ENCODE measurements around the gene ORAI1.
"Not testable (repeated sequence)": the region's sequence is repeated elsewhere in the genome, so short reads cannot be mapped to it uniquely, and the experiment has no call there.

ORAI1 gene

DNA sequence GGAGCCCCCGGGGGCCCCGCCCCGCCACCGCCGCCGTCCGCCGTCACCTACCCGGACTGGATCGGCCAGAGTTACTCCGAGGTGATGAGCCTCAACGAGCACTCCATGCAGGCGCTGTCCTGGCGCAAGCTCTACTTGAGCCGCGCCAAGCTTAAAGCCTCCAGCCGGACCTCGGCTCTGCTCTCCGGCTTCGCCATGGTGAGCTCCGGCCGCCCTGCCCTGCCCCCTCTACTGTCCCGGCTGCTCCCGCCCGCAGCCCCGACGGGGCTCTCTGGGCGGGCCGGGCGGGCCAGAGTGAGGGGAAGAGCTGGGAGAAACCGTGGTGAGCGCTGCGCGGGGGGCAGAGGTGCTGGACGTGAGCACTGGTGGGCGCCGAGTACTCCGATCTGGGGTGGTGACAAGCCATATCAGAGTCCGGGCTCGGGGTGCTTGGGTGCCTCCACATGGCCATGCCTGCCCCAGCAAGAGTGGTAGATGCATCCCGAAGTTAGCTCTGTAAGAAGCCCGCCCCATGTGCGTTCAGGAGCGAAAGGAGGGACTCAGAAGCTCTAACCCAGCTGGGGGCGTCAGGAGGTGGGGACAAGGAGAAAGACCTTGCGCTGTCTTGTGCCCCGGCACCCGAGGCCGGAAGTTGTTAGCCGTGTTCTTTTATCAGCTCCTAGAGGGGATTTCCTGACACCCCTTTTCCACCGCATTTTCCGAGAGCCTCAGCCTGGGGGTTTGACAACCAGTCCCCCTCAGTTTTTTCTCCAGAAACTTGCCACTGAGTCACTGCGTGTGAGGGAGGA, 717 bp downstream of the ORAI1 start:
- DNase-seq (ENCODE audit: low read depth): peak; percentile 85
- TF ChIP-seq, protein P1, sequence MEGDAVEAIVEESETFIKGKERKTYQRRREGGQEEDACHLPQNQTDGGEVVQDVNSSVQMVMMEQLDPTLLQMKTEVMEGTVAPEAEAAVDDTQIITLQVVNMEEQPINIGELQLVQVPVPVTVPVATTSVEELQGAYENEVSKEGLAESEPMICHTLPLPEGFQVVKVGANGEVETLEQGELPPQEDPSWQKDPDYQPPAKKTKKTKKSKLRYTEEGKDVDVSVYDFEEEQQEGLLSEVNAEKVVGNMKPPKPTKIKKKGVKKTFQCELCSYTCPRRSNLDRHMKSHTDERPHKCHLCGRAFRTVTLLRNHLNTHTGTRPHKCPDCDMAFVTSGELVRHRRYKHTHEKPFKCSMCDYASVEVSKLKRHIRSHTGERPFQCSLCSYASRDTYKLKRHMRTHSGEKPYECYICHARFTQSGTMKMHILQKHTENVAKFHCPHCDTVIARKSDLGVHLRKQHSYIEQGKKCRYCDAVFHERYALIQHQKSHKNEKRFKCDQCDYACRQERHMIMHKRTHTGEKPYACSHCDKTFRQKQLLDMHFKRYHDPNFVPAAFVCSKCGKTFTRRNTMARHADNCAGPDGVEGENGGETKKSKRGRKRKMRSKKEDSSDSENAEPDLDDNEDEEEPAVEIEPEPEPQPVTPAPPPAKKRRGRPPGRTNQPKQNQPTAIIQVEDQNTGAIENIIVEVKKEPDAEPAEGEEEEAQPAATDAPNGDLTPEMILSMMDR (IDR thresholded peaks at IDR 0.05; ENCODE audit: insufficient read depth, low read depth, low read length, missing control alignments): no peak
- H3K4me3 ChIP-seq (ENCODE audit: low read depth, low read length): peak overlapping the region; percentile 69

DNA sequence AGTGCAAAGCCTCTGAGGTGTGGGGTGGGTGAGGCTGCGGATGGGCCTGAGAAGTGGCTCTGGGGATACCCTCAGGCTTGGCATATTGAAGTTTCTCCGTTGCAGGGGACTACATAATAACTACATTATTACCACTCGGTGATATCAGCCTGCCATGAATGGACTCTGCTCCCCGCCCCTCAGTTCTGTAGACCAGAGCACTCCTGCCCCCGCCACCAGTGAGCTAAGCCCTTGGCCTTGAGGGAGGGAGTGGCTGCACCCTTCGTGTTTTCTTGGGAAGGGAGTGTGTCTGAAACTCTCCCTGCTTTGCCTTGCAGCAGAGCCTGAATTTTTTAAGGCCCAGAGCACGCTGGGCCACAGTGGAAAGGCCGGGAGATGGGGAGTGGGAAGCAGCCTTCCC, 1.7 kb downstream of the ORAI1 start:
- DNase-seq (ENCODE audit: low read depth): peak; percentile 27
- TF ChIP-seq, protein P1 (IDR thresholded peaks at IDR 0.05; ENCODE audit: insufficient read depth, low read depth, low read length, missing control alignments): no peak
- H3K4me3 ChIP-seq (ENCODE audit: low read depth, low read length): peak overlapping the region; percentile 69

DNA sequence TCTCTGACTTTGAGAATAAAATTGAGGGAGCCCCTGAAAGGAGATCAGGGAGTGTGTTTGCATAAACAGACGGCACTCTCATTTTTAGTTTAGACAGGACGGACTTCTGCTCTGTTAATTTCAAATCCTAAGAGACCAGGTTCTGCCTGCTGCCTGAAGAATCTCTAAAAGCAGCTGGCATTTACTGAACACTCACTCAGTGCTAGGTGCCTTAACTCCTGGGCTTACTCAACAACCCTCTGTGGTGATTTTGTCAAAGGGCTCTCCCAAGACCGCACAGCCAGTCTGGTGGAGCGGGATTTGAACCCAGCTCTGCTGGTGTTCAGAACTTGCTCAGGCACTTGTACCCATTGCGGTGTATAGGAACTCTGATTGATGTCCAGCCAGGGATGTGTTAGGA, 2.2 kb downstream of the ORAI1 start:
- TF ChIP-seq, protein P1 (IDR thresholded peaks at IDR 0.05; ENCODE audit: insufficient read depth, low read depth, low read length, missing control alignments): no peak
- peak overlapping the region; percentile 69 for H3K4me3 ChIP-seq (ENCODE audit: low read depth, low read length)
- DNase-seq (ENCODE audit: low read depth): peak; percentile 49

DNA sequence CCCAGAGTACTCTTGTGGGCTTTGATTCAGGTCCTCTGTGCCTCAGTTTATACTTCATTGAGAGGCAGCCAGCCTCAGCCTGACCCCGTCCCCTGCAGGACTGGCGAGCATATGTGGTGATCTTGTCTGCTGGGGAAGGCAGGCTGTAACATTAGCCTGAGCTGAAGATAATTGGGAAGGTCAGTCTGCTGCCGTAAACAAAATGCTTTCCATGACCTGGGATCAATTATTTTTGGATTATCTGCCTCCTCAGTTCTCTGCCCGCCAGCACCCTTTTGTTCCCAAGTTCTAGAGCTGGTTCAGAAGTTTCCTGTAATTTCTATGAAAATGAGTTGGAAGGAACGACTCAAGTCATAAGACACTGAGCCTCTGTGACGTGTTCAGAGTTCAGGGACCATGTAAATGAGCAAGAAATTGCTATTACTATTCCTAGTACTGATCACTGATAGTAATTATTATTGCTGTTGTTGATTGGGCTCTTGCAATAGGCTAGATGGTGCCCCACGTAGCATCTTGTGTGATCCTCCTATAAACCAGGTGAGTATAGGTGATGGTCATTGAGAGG, 4.5 kb downstream of the ORAI1 start:
- TF ChIP-seq, protein P1 (IDR thresholded peaks at IDR 0.05; ENCODE audit: insufficient read depth, low read depth, low read length, missing control alignments): no peak
- H3K4me3 ChIP-seq (ENCODE audit: low read depth, low read length): no peak overlapping the region
- DNase-seq (ENCODE audit: low read depth): no peak

DNA sequence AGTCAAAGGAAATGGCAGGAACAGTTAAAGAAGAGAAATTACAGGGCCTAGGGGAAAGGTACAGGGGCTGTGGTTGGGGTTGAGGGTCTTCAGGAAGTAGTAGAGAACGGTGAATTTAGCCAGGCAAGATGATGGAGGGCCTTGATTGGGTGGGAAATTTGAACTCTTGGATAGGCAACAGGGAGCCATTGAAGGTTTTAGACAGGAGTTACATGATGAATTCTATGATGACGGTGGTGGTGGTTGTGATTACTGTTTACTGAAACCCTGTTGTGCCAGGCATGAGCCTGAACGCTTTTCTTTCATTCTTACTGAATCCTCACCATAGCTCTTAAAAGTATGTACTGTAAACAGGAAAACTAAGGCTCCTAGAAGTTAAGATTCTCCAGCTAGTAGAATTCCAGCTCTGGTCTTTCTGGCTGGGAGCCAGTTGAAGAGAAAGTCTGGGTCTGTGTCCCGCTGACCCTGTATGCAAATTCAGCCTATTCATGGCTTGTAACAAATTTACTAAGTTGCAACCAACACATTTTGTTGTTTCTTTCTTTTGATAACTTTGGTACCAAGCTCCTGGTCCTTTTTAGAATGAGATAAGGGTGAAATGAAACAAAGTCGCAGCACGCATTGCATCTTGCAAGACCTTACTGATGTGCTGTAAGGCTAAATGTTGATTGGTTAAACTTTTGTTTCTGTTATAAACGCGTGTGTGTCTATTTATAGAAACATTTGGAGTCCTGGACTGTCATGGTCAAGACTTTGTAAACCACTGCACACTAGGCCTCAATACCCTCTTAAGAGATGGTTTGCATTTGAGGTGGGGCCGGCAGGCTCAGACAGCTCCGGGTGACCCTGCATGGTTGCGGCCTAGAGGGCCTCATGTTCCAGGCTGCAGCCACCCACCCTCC, 6.0 kb downstream of the ORAI1 start:
- DNase-seq (ENCODE audit: low read depth): no peak
- no peak overlapping the region for H3K4me3 ChIP-seq (ENCODE audit: low read depth, low read length)
- TF ChIP-seq, protein P1 (IDR thresholded peaks at IDR 0.05; ENCODE audit: insufficient read depth, low read depth, low read length, missing control alignments): no peak

DNA sequence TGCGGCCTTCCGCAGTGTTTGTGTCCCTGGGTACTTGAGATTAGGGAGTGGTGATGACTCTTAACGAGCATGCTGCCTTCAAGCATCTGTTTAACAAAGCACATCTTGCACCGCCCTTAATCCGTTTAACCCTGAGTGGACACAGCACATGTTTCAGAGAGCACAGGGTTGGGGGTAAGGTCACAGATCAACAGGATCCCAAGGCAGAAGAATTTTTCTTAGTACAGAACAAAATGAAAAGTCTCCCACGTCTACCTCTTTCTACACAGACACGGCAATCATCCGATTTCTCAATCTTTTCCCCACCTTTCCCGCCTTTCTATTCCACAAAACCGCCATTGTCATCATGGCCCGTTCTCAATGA, 7.5 kb downstream of the ORAI1 start:
- H3K4me3 ChIP-seq (ENCODE audit: low read depth, low read length); DNase-seq (ENCODE audit: low read depth): not testable (repeated sequence)

DNA sequence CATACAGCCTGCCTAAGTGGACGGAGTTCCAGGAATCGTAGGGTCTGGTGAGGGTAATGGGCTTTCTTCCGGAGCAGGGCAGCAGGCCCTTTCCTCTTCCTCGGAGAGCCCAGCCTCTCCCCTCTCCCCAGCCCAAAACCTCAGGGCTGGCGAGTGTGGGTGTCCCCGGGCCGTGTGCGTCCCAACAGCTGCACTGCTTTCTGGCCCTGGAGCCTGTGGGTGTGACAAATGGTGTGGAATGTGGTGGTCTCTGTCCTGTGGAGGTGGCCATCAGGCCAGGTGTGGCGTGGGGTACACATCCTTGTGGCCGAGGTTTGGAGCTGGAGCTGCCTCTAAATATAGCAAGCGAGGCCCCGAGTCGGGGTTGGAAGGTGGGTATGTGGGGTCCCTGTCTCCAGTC, 8.5 kb downstream of the ORAI1 start:
- H3K4me3 ChIP-seq (ENCODE audit: low read depth, low read length): no peak overlapping the region
- TF ChIP-seq, protein P1 (IDR thresholded peaks at IDR 0.05; ENCODE audit: insufficient read depth, low read depth, low read length, missing control alignments): no peak
- DNase-seq (ENCODE audit: low read depth): no peak
